Activated B cell treated with CpG ODN at 0.5 μM for 24 hours (primary cell): ENCODE results near the gene ARHGAP15. TPM values are rescaled to one million over a fixed set of nuclear protein-coding genes. Genes with fewer than 3 reads are reported as not detected.

Source experiments
- ATAC-seq: fragments of 200-7000 bp; cut with Tn5 transposase; one replicate; pipeline ENCODE4 v1.10.0; 2021; ENCODE audit warnings: low read depth, mild to moderate bottlenecking, moderate library complexity
- CTCF ChIA-PET: fragments of 350-600 bp; sonication (Branson Sonifier 250); formaldehyde crosslinking; loops from one replicate; lab custom pipeline; 2021; ENCODE audit warnings: antibody characterized with exemption; lab: Charles Lee
- POLR2A ChIA-PET: fragments of 350-600 bp; sonication (Branson Sonifier 250); formaldehyde crosslinking; loops from one replicate; lab custom pipeline; 2021; ENCODE audit warnings: antibody characterized with exemption; lab: Charles Lee
- DNase-seq: peaks from one replicate; pipeline ENCODE4 v3.0.0; 2022
- H3K27ac Mint-ChIP-seq: one replicate; pipeline ENCODE4 v1.8.0; 2020; ENCODE audit warnings: mixed read lengths
- H3K27me3 Mint-ChIP-seq: one replicate; pipeline ENCODE4 v1.8.0; 2021; ENCODE audit warnings: mixed read lengths
- H3K36me3 Mint-ChIP-seq: one replicate; pipeline ENCODE4 v1.8.0; 2021; ENCODE audit warnings: low read depth, mixed read lengths
- H3K4me1 Mint-ChIP-seq: one replicate; pipeline ENCODE4 v1.8.0; 2021; ENCODE audit warnings: mixed read lengths
- H3K4me3 Mint-ChIP-seq: one replicate; pipeline ENCODE4 v1.8.0; 2020; ENCODE audit warnings: mild to moderate bottlenecking, mixed read lengths
- H3K9me3 Mint-ChIP-seq: one replicate; pipeline ENCODE4 v1.8.0; 2020; ENCODE audit warnings: mixed read lengths
- CTCF ChIP-seq: fragments of 200-600 bp; IDR thresholded peaks from one replicate; pipeline ENCODE4 v1.8.0; 2022; ENCODE audit warnings: antibody characterized with exemption, mild to moderate bottlenecking
- intact Hi-C: fragments of 100-400 bp; cut with micrococcal nuclease; formaldehyde crosslinking; loops from one replicate; pipeline ENCODE4 v1.15.1; 2024
- total RNA-seq: library from RNA; stranded (reverse); gene quantifications from 2 replicates; pipeline ENCODE4 v1.2.3, GENCODE V29; 2022

The ARHGAP15 gene
- total RNA-seq, 1 donor from 2014 or later, result 112 TPM

- DNase-seq, result no peak
- POLR2A ChIA-PET, result no interaction called here
- CTCF ChIA-PET, result no interaction called here
- Mint-ChIP-seq H3K27me3 (no peaks in the 10 kb centered on the region), H3K36me3 (peaks cover 69% of the 10 kb centered on the region), H3K9me3 (peaks cover 18% of the 10 kb centered on the region), H3K4me3 (no peak overlapping the region), H3K4me1 (no peaks in the 10 kb centered on the region), H3K27ac (no peak overlapping the region)
- no peak for ATAC-seq
- TF ChIP-seq CTCF, result no peak
- intact Hi-C loops, result no loop called here
Observed at GRCh38 chr2:143633419-143633818, 504.2 kb downstream of the ARHGAP15 start.

GRCh38 chr2:143635302-143635701 lies 506.1 kb downstream of the ARHGAP15 start:
- Mint-ChIP-seq H3K4me1 (no peaks in the 10 kb centered on the region), H3K27ac (no peak overlapping the region), H3K4me3 (no peak overlapping the region), H3K27me3 (no peaks in the 10 kb centered on the region), H3K36me3 (peaks cover 75% of the 10 kb centered on the region), H3K9me3 (peaks cover 18% of the 10 kb centered on the region)
- DNase-seq (no peak), ATAC-seq (no peak)
- CTCF ChIA-PET, result no interaction called here
- TF ChIP-seq CTCF, result no peak
- POLR2A ChIA-PET, result no interaction called here
- intact Hi-C loops, result no loop called here

GRCh38 chr2:143635936-143636335 lies 506.7 kb downstream of the ARHGAP15 start:
- TF ChIP-seq CTCF, result no peak
- Mint-ChIP-seq H3K4me3 (no peak overlapping the region), H3K4me1 (no peaks in the 10 kb centered on the region), H3K27me3 (no peaks in the 10 kb centered on the region), H3K36me3 (peaks cover 77% of the 10 kb centered on the region), H3K27ac (no peak overlapping the region), H3K9me3 (peaks cover 18% of the 10 kb centered on the region)
- intact Hi-C loops, result no loop called here
- ATAC-seq (no peak), DNase-seq (no peak)
- POLR2A ChIA-PET, result no interaction called here
- CTCF ChIA-PET, result no interaction called here

GRCh38 chr2:143640826-143641225 lies 511.6 kb downstream of the ARHGAP15 start:
- intact Hi-C loops, result no loop called here
- ChIA-PET POLR2A (no interaction called here), CTCF (no interaction called here)
- H3K4me3 Mint-ChIP-seq, result no peak overlapping the region
- H3K4me1 Mint-ChIP-seq, result no peaks in the 10 kb centered on the region
- peaks cover 79% of the 10 kb centered on the region for H3K36me3 Mint-ChIP-seq
- DNase-seq, result no peak
- no peak for ATAC-seq
- TF ChIP-seq CTCF, result no peak
- no peak overlapping the region for H3K27ac Mint-ChIP-seq
- peaks cover 8% of the 10 kb centered on the region for H3K9me3 Mint-ChIP-seq
- no peaks in the 10 kb centered on the region for H3K27me3 Mint-ChIP-seq

GRCh38 chr2:143645921-143646645 lies 516.9 kb downstream of the ARHGAP15 start:
- Mint-ChIP-seq H3K9me3 (peaks cover 9% of the 10 kb centered on the region), H3K4me3 (no peak overlapping the region), H3K27ac (no peak overlapping the region), H3K27me3 (no peaks in the 10 kb centered on the region), H3K36me3 (peaks cover 89% of the 10 kb centered on the region), H3K4me1 (no peaks in the 10 kb centered on the region)
- ChIA-PET POLR2A (no interaction called here), CTCF (no interaction called here)
- ATAC-seq (no peak), DNase-seq (no peak)
- intact Hi-C loops, result no loop called here
- TF ChIP-seq CTCF, result no peak
